Coronary artery (tissue), 2 donors: ENCODE data around the gene ZNF738.

ENCODE experiments used
- DNase-seq: peaks from one replicate; pipeline ENCODE4 v3.0.0-alpha.2; 2017; ENCODE audit warnings: low spot score
- H3K27ac ChIP-seq, 2 donors: fragments of 200-600 bp; sonication (generic); one replicate each; pipeline ENCODE4 v1.5.1; 2016 to 2019
- H3K4me3 ChIP-seq: fragments of 200-600 bp; sonication (generic); 2 replicates; pipeline ENCODE4 v1.5.1; 2016; ENCODE audit warnings: mild to moderate bottlenecking, moderate library complexity
- CTCF ChIP-seq: fragments of 200-600 bp; sonication (generic); IDR thresholded peaks from one replicate; pipeline ENCODE4 v1.5.1; 2019; ENCODE audit warnings: antibody characterized with exemption

ZNF738 gene

GRCh38 chr19:21422244-21422643, 63.4 kb downstream of the ZNF738 start:
- Histone ChIP-seq H3K4me3 (no peak overlapping the region), H3K27ac (no peak overlapping the region)
- TF ChIP-seq CTCF, result no peak
- DNase-seq, result no peak

- Histone ChIP-seq H3K27ac (no peak overlapping the region), H3K4me3 (peak overlapping the region; percentile 36)
- DNase-seq, result no peak
- TF ChIP-seq CTCF, result no peak
These were observed 64.5 kb downstream of the ZNF738 start for GRCh38 chr19:21423057-21424041.
